ENCODE results near the gene GALNT2.

DNA sequence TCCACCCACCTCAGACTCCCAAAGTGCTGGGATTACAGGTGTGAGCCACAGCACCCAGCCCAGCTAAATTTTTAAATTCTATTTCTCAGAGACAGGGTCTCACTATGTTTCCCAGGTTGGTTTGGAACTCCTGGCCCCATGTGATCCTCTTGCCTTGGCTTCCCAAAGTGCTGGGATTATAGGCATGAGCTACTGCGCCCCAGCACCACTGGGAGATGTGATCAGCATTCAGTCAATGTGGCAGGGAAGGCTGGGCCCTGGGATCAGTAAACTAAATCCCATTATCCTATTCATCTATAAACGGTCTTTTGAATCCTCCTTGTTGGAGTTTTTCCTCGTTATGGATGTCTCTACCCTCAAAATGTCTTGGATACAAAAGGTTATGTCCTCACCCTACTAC is 245.6 kb downstream of the GALNT2 start:
- TF ChIP-seq KAT8 (CRISPR knock-in tag; IDR thresholded peaks at IDR 0.05) (no peak), EZH2 (conservative IDR thresholded peaks at IDR 0.05; ENCODE audit: low read depth, low read length) (no peak), SP1 (IDR thresholded peaks at IDR 0.05) (no peak), SP1 (CRISPR knock-in tag; IDR thresholded peaks at IDR 0.05) (no peak)
- TF ChIP-seq, protein P1, sequence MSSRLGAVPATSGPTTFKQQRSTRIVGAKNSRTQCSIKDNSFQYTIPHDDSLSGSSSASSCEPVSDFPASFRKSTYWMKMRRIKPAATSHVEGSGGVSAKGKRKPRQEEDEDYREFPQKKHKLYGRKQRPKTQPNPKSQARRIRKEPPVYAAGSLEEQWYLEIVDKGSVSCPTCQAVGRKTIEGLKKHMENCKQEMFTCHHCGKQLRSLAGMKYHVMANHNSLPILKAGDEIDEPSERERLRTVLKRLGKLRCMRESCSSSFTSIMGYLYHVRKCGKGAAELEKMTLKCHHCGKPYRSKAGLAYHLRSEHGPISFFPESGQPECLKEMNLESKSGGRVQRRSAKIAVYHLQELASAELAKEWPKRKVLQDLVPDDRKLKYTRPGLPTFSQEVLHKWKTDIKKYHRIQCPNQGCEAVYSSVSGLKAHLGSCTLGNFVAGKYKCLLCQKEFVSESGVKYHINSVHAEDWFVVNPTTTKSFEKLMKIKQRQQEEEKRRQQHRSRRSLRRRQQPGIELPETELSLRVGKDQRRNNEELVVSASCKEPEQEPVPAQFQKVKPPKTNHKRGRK (CRISPR knock-in tag; IDR thresholded peaks at IDR 0.05) = no peak
- TF ChIP-seq, protein P2, sequence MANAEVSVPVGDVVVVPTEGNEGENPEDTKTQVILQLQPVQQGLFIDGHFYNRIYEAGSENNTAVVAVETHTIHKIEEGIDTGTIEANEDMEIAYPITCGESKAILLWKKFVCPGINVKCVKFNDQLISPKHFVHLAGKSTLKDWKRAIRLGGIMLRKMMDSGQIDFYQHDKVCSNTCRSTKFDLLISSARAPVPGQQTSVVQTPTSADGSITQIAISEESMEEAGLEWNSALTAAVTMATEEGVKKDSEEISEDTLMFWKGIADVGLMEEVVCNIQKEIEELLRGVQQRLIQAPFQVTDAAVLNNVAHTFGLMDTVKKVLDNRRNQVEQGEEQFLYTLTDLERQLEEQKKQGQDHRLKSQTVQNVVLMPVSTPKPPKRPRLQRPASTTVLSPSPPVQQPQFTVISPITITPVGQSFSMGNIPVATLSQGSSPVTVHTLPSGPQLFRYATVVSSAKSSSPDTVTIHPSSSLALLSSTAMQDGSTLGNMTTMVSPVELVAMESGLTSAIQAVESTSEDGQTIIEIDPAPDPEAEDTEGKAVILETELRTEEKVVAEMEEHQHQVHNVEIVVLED (CRISPR knock-in tag; IDR thresholded peaks at IDR 0.05; ENCODE audit: borderline replicate concordance) = no peak

Measured in HepG2 (cell line).